ENCODE measurements around the gene RERG. TPM values are rescaled to one million over a fixed set of nuclear protein-coding genes. Genes with fewer than 3 reads are reported as not detected.

The RERG gene
- total RNA-seq, 1 donor from 2014 or later: 1.1 TPM

- no peaks in the 10 kb centered on the region for H3K4me1 Mint-ChIP-seq
- no peak for DNase-seq (ENCODE audit: low read depth, low spot score)
- H3K36me3 Mint-ChIP-seq (ENCODE audit: low read depth): no peaks in the 10 kb centered on the region
- H3K27ac Mint-ChIP-seq (ENCODE audit: unreplicated experiment): no peak overlapping the region
- H3K9me3 Mint-ChIP-seq: no peaks in the 10 kb centered on the region
- no peaks in the 10 kb centered on the region for H3K27me3 Mint-ChIP-seq (ENCODE audit: low read depth)
- no peak for TF ChIP-seq CTCF (conservative IDR thresholded peaks at IDR 0.05)
- H3K4me3 Mint-ChIP-seq: no peak overlapping the region
Observed at GRCh38 chr12:15154103-15154502, 67.1 kb downstream of the RERG start.

GRCh38 chr12:15152868-15153267 lies 68.3 kb downstream of the RERG start:
- no peaks in the 10 kb centered on the region for H3K27me3 Mint-ChIP-seq (ENCODE audit: low read depth)
- H3K36me3 Mint-ChIP-seq (ENCODE audit: low read depth): no peaks in the 10 kb centered on the region
- no peak overlapping the region for H3K4me3 Mint-ChIP-seq
- peak; percentile 28 for TF ChIP-seq CTCF (conservative IDR thresholded peaks at IDR 0.05)
- DNase-seq (ENCODE audit: low read depth, low spot score): no peak
- H3K4me1 Mint-ChIP-seq: no peaks in the 10 kb centered on the region
- H3K9me3 Mint-ChIP-seq: no peaks in the 10 kb centered on the region
- no peak overlapping the region for H3K27ac Mint-ChIP-seq (ENCODE audit: unreplicated experiment)

- Mint-ChIP-seq H3K4me1 (no peaks in the 10 kb centered on the region), H3K9me3 (no peaks in the 10 kb centered on the region), H3K4me3 (no peak overlapping the region), H3K36me3 (ENCODE audit: low read depth) (no peaks in the 10 kb centered on the region), H3K27me3 (ENCODE audit: low read depth) (no peaks in the 10 kb centered on the region), H3K27ac (ENCODE audit: unreplicated experiment) (no peak overlapping the region)
- no peak for DNase-seq (ENCODE audit: low read depth, low spot score)
- TF ChIP-seq CTCF (conservative IDR thresholded peaks at IDR 0.05): peak; percentile 51
Observed at GRCh38 chr12:15152456-15152855, 68.8 kb downstream of the RERG start.

- no peaks in the 10 kb centered on the region for H3K27me3 Mint-ChIP-seq (ENCODE audit: low read depth)
- DNase-seq (ENCODE audit: low read depth, low spot score): no peak
- TF ChIP-seq CTCF (conservative IDR thresholded peaks at IDR 0.05): peak; percentile 82
- no peak overlapping the region for H3K27ac Mint-ChIP-seq (ENCODE audit: unreplicated experiment)
- H3K9me3 Mint-ChIP-seq: no peaks in the 10 kb centered on the region
- no peaks in the 10 kb centered on the region for H3K4me1 Mint-ChIP-seq
- no peaks in the 10 kb centered on the region for H3K36me3 Mint-ChIP-seq (ENCODE audit: low read depth)
- no peak overlapping the region for H3K4me3 Mint-ChIP-seq
Observed at GRCh38 chr12:15151161-15152091, 69.8 kb downstream of the RERG start.

- no peaks in the 10 kb centered on the region for H3K36me3 Mint-ChIP-seq (ENCODE audit: low read depth)
- TF ChIP-seq CTCF (conservative IDR thresholded peaks at IDR 0.05): no peak
- H3K27ac Mint-ChIP-seq (ENCODE audit: unreplicated experiment): no peak overlapping the region
- H3K9me3 Mint-ChIP-seq: no peaks in the 10 kb centered on the region
- no peak for DNase-seq (ENCODE audit: low read depth, low spot score)
- no peak overlapping the region for H3K4me3 Mint-ChIP-seq
- no peaks in the 10 kb centered on the region for H3K4me1 Mint-ChIP-seq
- H3K27me3 Mint-ChIP-seq (ENCODE audit: low read depth): no peaks in the 10 kb centered on the region
Observed at GRCh38 chr12:15146585-15146984, 74.6 kb downstream of the RERG start.
